ENCODE results near the gene ASIP. TPM values are rescaled to one million over a fixed set of nuclear protein-coding genes. Genes with fewer than 3 reads are reported as not detected.

ASIP gene
- total and polyA plus RNA-seq, 2 of the 4 experiments (the other 2 are of a cell fraction), result not detected

DNA sequence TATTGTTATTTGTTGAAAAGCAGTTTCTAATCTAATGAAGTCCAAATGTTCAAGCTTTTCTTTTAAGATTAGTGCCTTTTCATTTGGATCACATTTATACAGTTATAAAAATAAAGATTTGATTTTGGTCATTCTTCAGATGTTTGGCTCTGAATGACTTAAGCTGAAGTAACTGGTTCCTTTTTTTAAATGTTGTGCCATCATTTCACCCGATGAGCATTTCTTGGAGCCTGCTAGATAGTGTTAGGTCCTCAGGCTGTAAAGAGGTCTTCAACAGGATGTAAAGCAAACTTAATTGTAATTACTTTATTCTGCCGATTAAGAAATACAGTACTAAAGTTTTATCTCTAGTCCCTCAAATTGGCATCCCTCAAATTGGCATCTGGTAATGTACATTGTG lies 41.2 kb upstream of the ASIP start:
- Histone ChIP-seq H3K4ac (ENCODE audit: low read depth, low read length) (no peak overlapping the region), H2BK15ac (ENCODE audit: low read depth, low read length) (no peak overlapping the region), H3K27me3 (ENCODE audit: control insufficient read depth, insufficient read depth, low read length) (peaks cover 38% of the 10 kb centered on the region), H3K23ac (ENCODE audit: low read depth, low read length) (no peak overlapping the region), H3K9me3 (ENCODE audit: control insufficient read depth, insufficient read depth, low read length) (no peaks in the 10 kb centered on the region), H3K9ac (ENCODE audit: low read depth, low read length) (no peak overlapping the region), H2AK5ac (ENCODE audit: low read depth, low read length) (no peak overlapping the region), H3K4me1 (ENCODE audit: control insufficient read depth, insufficient read depth, low read length) (no peaks in the 10 kb centered on the region), H4K91ac (ENCODE audit: insufficient read depth, low read depth, low read length) (no peak overlapping the region), H3K27ac (ENCODE audit: insufficient read depth, low read length) (no peak overlapping the region), H3K9me1 (ENCODE audit: insufficient read depth, low read length) (no peaks in the 10 kb centered on the region), H2BK120ac (ENCODE audit: low read depth, low read length) (no peak overlapping the region), H3K79me1 (ENCODE audit: low read depth in 1 of 2, low read length in 2 of 2) (no peaks in the 10 kb centered on the region), H2AK9ac (replicated peaks; ENCODE audit: low read depth, low read length, poor library complexity) (no peak overlapping the region), H3K36me3 (ENCODE audit: control insufficient read depth, insufficient read depth, low read length) (no peaks in the 10 kb centered on the region), H4K5ac (ENCODE audit: low read depth, low read length) (no peak overlapping the region), H3K18ac (ENCODE audit: low read depth, low read length) (no peak overlapping the region), H2BK5ac (ENCODE audit: low read depth, low read length, poor library complexity, severe bottlenecking) (no peak overlapping the region), H2BK20ac (ENCODE audit: low read depth, low read length) (no peak overlapping the region), H3K56ac (ENCODE audit: extremely low read depth, insufficient read depth, low read length) (no peak overlapping the region), H3K4me2 (ENCODE audit: low read depth, low read length) (no peak overlapping the region), H4K20me1 (ENCODE audit: insufficient read depth, low read length) (no peaks in the 10 kb centered on the region), H4K8ac (ENCODE audit: low read depth in 2 of 2, low read length in 2 of 2) (no peak overlapping the region), H2AFZ (replicated peaks; ENCODE audit: low read length, poor library complexity) (no peak overlapping the region), H3K14ac (replicated peaks; ENCODE audit: low read depth, low read length) (no peak overlapping the region), H3K4me3 (ENCODE audit: insufficient read depth, low read depth, low read length) (no peak overlapping the region)
- CTCF ChIA-PET, result interaction anchor here (1.0 kb wide), 1 partner anchor 9 kb away, joined by 5 read pairs; no protein-coding TSS in a partner anchor
- ATAC-seq (ENCODE audit: low read depth) (no peak), DNase-seq (no peak)
- TF ChIP-seq MXI1 (IDR thresholded peaks at IDR 0.05; ENCODE audit: borderline replicate concordance, low read depth, low read length) (no peak), NFE2L2 (IDR thresholded peaks at IDR 0.05; ENCODE audit: low read depth, low read length) (no peak), RFX5 (IDR thresholded peaks at IDR 0.05; ENCODE audit: low read depth, low read length) (no peak), CEBPB (IDR thresholded peaks at IDR 0.05; ENCODE audit: low read depth, low read length) (no peak)
- TF ChIP-seq, protein P1, sequence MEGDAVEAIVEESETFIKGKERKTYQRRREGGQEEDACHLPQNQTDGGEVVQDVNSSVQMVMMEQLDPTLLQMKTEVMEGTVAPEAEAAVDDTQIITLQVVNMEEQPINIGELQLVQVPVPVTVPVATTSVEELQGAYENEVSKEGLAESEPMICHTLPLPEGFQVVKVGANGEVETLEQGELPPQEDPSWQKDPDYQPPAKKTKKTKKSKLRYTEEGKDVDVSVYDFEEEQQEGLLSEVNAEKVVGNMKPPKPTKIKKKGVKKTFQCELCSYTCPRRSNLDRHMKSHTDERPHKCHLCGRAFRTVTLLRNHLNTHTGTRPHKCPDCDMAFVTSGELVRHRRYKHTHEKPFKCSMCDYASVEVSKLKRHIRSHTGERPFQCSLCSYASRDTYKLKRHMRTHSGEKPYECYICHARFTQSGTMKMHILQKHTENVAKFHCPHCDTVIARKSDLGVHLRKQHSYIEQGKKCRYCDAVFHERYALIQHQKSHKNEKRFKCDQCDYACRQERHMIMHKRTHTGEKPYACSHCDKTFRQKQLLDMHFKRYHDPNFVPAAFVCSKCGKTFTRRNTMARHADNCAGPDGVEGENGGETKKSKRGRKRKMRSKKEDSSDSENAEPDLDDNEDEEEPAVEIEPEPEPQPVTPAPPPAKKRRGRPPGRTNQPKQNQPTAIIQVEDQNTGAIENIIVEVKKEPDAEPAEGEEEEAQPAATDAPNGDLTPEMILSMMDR (conservative IDR thresholded peaks at IDR 0.05; ENCODE audit: low read depth, low read length), result no peak
- TF ChIP-seq, protein P2, sequence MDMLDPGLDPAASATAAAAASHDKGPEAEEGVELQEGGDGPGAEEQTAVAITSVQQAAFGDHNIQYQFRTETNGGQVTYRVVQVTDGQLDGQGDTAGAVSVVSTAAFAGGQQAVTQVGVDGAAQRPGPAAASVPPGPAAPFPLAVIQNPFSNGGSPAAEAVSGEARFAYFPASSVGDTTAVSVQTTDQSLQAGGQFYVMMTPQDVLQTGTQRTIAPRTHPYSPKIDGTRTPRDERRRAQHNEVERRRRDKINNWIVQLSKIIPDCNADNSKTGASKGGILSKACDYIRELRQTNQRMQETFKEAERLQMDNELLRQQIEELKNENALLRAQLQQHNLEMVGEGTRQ (IDR thresholded peaks at IDR 0.05; ENCODE audit: low read depth, low read length), result no peak
- no CpG with 5 or more reads among the region's 2 CpGs for WGBS, 2 experiments (ENCODE audit: extremely low coverage in 2 of 2, insufficient read length in 1 of 2)
- dilution Hi-C loops (cut with HindIII; ENCODE audit: low sequenced_read_pairs, unreplicated experiment), result no loop called here
- no TSS peak for BruUV-seq (replicated peaks)
- intact Hi-C loops (cut with micrococcal nuclease), result no loop called here
- POLR2A ChIA-PET (ENCODE audit: unreplicated experiment), result no interaction called here
- in situ Hi-C loops (cut with MboI; ENCODE audit: low sequenced_read_pairs), result no loop called here
